BJ (cell line): Measurements from ENCODE around the gene CDH22. TPM values are rescaled to one million over a fixed set of nuclear protein-coding genes. Genes with fewer than 3 reads are reported as not detected.

Experiments used
- CTCF ChIA-PET: fragments of 350-600 bp; formaldehyde crosslinking; extraction: SDS; loops from one replicate; lab custom pipeline; 2021; ENCODE audit warnings: antibody characterized with exemption, inconsistent platforms; lab: Yijun Ruan, JAX
- POLR2A ChIA-PET: fragments of 300-600 bp; sonication (Branson Sonifier 250); formaldehyde crosslinking; extraction: SDS; loops from one replicate; lab custom pipeline; 2021; ENCODE audit warnings: antibody characterized with exemption; lab: Charles Lee
- DNase-seq: peaks from one replicate; pipeline ENCODE4 v3.0.0-alpha.2; 2011; ENCODE audit warnings: low read depth
- H3K27me3 ChIP-seq: 2 replicates; pipeline ENCODE4 v1.6.0; 2011; ENCODE audit warnings: low read length; ENCODE audit not compliant: control insufficient read depth, insufficient read depth
- H3K36me3 ChIP-seq: 2 replicates; pipeline ENCODE4 v1.5.1; 2011; ENCODE audit warnings: low read length; ENCODE audit not compliant: control insufficient read depth, insufficient read depth
- H3K4me3 ChIP-seq: 2 replicates; pipeline ENCODE4 v1.5.1; 2011; ENCODE audit warnings: low read depth, mild to moderate bottlenecking, control low read depth, low read length
- CTCF ChIP-seq: IDR thresholded peaks from 2 replicates; pipeline ENCODE4 v1.5.1; 2011; ENCODE audit warnings: low read depth, mild to moderate bottlenecking, control low read depth, inconsistent platforms, low read length, moderate library complexity; ENCODE audit not compliant: insufficient read depth
- polyA plus RNA-seq: library from polyadenylated mRNA; depleted of rRNA; stranded (reverse); fragments of >200 nt; gene quantifications from 2 replicates; pipeline ENCODE4 v1.2.3, GENCODE V29; 2011

The CDH22 gene
- polyA plus RNA-seq, 1 experiment = not detected

- ChIA-PET POLR2A (no interaction called here), CTCF (no interaction called here)
- Histone ChIP-seq H3K36me3 (no peaks in the 10 kb centered on the region), H3K27me3 (peaks cover 1% of the 10 kb centered on the region; the same call in 1 of the 2 replicates), H3K4me3 (no peak overlapping the region)
- TF ChIP-seq CTCF = no peak
- DNase-seq = no peak
Observed at GRCh38 chr20:46259260-46259859, 48.9 kb downstream of the CDH22 start.

DNA sequence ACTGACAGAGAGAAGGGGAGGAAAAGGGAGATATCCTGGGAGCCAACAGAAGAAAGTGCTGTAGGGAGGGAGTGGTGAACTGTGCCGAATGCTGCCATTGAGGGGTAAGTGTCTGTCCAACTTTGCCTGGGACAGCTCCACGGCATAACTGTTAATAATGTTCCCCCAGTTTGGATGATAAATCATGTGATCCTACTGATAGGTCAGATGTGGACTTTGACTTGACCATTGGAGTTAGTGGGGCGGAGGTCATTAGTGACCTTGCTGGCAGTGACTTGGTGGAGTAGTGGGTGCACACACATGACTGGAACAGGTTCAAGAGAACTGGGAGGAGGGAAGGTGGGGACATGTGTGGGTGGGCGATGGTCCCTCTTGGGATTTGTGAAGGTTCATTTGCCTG, 50.4 kb downstream of the CDH22 start:
- TF ChIP-seq CTCF = no peak
- no peak for DNase-seq
- ChIA-PET CTCF (no interaction called here), POLR2A (no interaction called here)
- no peak overlapping the region for H3K4me3 ChIP-seq
- peaks cover 4% of the 10 kb centered on the region; the same call in 1 of the 2 replicates for H3K27me3 ChIP-seq
- H3K36me3 ChIP-seq = no peaks in the 10 kb centered on the region

DNA sequence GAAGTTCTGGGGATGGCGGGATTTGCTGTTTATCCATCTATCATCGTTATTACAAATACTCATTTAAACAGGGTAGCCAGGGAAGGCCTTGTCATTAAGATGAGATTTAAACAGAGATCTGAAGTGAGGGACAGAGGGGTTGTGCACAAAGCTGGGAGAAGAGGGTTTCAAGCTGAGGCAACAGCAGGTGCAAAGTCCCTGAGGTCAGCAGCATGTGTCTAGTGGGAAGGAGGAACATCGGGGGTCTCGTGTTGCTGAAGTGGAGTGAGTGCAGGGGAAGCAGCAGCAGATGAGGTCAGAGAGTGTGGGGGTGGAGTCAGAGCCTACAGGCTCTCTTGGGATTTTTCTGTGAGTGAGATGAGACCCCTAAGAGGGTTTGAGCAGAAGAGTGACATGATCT, 52.0 kb downstream of the CDH22 start:
- H3K27me3 ChIP-seq = peaks cover 10% of the 10 kb centered on the region
- CTCF ChIA-PET = no interaction called here
- no peak for TF ChIP-seq CTCF

DNA sequence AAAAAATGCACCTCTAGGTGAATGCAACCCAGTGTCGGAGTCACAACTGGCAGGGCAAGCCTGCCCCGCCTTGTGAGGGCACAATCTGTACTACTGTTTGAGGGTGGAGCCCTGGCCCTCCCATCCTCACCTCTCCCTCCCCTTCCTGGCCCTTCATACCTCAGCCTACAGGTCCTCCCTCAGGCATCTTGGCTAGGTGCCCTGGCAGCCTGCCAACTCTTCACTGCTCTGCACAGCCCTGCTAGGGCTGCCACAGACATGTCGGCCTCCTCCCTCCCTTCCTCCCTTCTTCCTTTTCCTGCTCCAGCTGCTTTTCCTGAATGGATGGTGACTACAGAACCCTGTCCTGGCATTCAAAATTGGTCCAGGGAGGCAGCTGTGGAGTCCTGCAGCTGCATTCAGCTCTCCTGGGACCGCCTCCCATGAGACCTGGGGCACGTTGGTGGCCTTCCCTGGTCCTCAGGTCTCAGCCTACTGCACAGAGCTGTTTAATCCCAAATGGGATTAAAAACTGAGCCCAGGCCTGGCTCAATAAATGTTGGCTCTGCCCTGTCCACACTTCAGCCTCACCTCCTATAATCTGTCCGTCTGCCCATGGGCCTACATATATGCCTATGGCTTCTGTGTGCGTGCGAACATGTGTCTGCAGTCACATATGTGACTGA, 52.7 kb downstream of the CDH22 start:
- Histone ChIP-seq H3K4me3 (no peak overlapping the region), H3K36me3 (no peaks in the 10 kb centered on the region), H3K27me3 (peaks cover 11% of the 10 kb centered on the region)
- ChIA-PET POLR2A (no interaction called here), CTCF (no interaction called here)
- TF ChIP-seq CTCF = no peak
- no peak for DNase-seq

More for the DNA sequence above, 52.0 kb downstream of the CDH22 start:
- no peak overlapping the region for H3K4me3 ChIP-seq
- POLR2A ChIA-PET = no interaction called here
- no peaks in the 10 kb centered on the region for H3K36me3 ChIP-seq
- no peak for DNase-seq

- ChIA-PET CTCF (no interaction called here), POLR2A (no interaction called here)
- DNase-seq = no peak
Observed at GRCh38 chr20:46253391-46253790, 54.9 kb downstream of the CDH22 start.

More at GRCh38 chr20:46253391-46253790, 54.9 kb downstream of the CDH22 start:
- no peak overlapping the region for H3K4me3 ChIP-seq
- peaks cover 16% of the 10 kb centered on the region for H3K27me3 ChIP-seq
- H3K36me3 ChIP-seq = no peaks in the 10 kb centered on the region
- 0 out of 2 replicates have a peak, but pooled peaks have one; percentile 12 for TF ChIP-seq CTCF
